HepG2 (cell line): Measurements from ENCODE around the gene CDC42SE1. TPM values are rescaled to one million over a fixed set of nuclear protein-coding genes. Genes with fewer than 3 reads are reported as not detected.

ENCODE experiments used
- AKNA ChIP-seq: sonication (generic); formaldehyde crosslinking; IDR thresholded peaks from 2 replicates; pipeline ENCODE4 v1.4.0; 2020; ENCODE audit warnings: missing genetic modification reagents, borderline replicate concordance
- MYC ChIP-seq: sonication (generic); formaldehyde crosslinking; IDR thresholded peaks from 2 replicates; pipeline ENCODE4 v1.9.0; 2021; ENCODE audit warnings: missing genetic modification reagents, borderline replicate concordance
- PAWR ChIP-seq: sonication (generic); formaldehyde crosslinking; IDR thresholded peaks from 2 replicates; pipeline ENCODE4 v1.4.0; 2020; ENCODE audit warnings: missing genetic modification reagents, mild to moderate bottlenecking, borderline replicate concordance
- ZNF576 ChIP-seq: sonication (generic); formaldehyde crosslinking; IDR thresholded peaks from 2 replicates; pipeline ENCODE4 v1.4.0; 2020; ENCODE audit warnings: mild to moderate bottlenecking, missing genetic modification reagents
- ZNF619 ChIP-seq: sonication (generic); formaldehyde crosslinking; IDR thresholded peaks from 2 replicates; pipeline ENCODE4 v1.4.0; 2020; ENCODE audit warnings: mild to moderate bottlenecking, missing genetic modification reagents
- polyA plus RNA-seq, 8 experiments: library from polyadenylated mRNA; depleted of rRNA in 3 of 8; stranded (reverse) in 7 of 8; unstranded in 1 of 8; fragments of >200 nt; fragmentation: Illumina TruSeq in 4 of 8; extraction: Trizol in 4 of 8; gene quantifications; 2 replicates each; pipeline versions ENCODE4 v1.2.1 to v1.2.3, GENCODE V29; 2011 to 2016; ENCODE audit warnings: low read depth in 4 of 8, missing spikeins in 1 of 8, mixed read lengths in 1 of 8; ENCODE audit not compliant: insufficient read depth in 1 of 8
- total RNA-seq, 5 experiments: library from RNA; depleted of rRNA; stranded (reverse); fragments of >200 nt; fragmentation: Illumina TruSeq; extraction: Trizol; gene quantifications; 2 replicates each; pipeline ENCODE4 v1.2.3, GENCODE V29; 2016; ENCODE audit warnings: low read depth in 1 of 5

The CDC42SE1 gene
- total and polyA plus RNA-seq, 2 of the 13 experiments (the other 11 are each of a cell fraction or from before 2014, with no cell fraction given): 17.6 to 17.9 TPM

- TF ChIP-seq AKNA (CRISPR knock-in tag): 0 out of 2 replicates have a peak, but pooled peaks have one; percentile 36
- no peak for TF ChIP-seq ZNF576 (CRISPR knock-in tag)
- peak; percentile 85; the same call in 1 of the 2 replicates for TF ChIP-seq ZNF619 (CRISPR knock-in tag)
- TF ChIP-seq MYC (CRISPR knock-in tag): peak; percentile 76; the same call in 1 of the 2 replicates
- TF ChIP-seq PAWR: no peak
Observed at GRCh38 chr1:151008244-151009205, 50.9 kb downstream of the CDC42SE1 start, which contains the start of gene PRUNE1 (continued).
